Measurements from ENCODE around the gene CLHC1.
"Not testable (repeated sequence)": the region's sequence is repeated elsewhere in the genome, so short reads cannot be mapped to it uniquely, and the experiment has no call there.

CLHC1 gene

DNA sequence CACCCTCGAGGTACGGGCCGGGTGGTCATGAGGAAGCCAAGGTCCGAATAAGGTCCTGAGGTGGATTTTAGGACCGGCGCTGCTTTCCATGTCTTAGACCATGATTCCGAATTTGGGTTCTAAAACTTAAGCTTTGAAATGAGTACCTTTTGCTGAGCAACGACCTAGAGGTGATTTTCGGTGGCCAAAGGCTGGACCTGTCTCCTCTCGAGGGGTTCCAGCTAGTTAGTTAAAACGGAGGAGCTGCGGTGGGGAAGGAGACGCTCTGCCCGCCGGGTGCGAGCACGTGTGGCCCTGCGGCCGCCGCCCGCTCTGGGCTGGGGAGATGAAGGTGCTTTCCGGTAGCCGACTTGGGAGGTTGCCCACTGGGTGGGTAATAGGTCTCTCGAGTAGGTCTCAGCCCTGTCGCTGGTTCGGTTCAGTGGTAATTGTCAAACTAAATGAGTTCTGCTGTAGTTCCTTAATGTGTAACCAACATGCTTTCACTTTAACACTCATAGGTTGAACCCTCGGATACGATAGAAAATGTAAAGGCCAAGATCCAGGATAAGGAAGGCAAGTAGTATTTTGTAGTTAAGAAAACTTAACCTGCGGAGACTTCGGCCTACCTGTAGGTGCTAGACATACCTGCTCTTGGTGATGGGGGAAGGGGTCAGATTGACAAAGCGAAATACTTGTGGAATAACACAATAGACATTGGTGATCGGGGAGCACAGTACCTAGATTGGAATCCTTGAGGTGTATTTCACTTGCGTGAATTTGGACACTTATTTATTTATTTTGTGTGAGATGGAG, 967 bp upstream of the CLHC1 start:
- DNase-seq (ENCODE audit: low spot score), result no peak

GRCh38 chr2:55231546-55232083, 478 bp downstream of the CLHC1 start:
- DNase-seq (ENCODE audit: low spot score), result no peak

DNA sequence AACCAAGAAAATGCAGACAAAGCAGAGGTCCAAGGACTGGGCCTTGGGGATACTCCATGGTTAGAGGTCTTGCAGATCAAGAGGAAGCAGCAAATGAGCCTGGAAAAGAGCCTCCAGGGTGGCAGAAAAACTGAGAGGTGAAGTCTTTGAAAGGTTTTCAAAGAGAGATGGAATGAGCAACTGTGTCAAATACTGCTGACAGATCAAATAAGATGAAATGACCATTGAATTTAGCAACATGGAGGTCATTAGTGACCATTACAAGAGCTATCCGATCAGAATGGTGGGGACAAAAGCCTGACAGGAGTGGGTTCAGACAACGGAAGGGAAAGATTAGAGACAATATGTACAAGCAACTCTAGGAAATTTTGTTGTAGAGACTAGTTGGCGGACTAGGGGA, 1.5 kb downstream of the CLHC1 start:
- no peak for DNase-seq (ENCODE audit: low spot score)

GRCh38 chr2:55229221-55229620, 2.9 kb downstream of the CLHC1 start:
- no peak for DNase-seq (ENCODE audit: low spot score)

- no peak for DNase-seq (ENCODE audit: low spot score)
Observed at GRCh38 chr2:55228226-55228563, 3.9 kb downstream of the CLHC1 start.

- DNase-seq (ENCODE audit: low spot score), result not testable (repeated sequence)
Observed at GRCh38 chr2:55227437-55228225, 4.5 kb downstream of the CLHC1 start.

DNA sequence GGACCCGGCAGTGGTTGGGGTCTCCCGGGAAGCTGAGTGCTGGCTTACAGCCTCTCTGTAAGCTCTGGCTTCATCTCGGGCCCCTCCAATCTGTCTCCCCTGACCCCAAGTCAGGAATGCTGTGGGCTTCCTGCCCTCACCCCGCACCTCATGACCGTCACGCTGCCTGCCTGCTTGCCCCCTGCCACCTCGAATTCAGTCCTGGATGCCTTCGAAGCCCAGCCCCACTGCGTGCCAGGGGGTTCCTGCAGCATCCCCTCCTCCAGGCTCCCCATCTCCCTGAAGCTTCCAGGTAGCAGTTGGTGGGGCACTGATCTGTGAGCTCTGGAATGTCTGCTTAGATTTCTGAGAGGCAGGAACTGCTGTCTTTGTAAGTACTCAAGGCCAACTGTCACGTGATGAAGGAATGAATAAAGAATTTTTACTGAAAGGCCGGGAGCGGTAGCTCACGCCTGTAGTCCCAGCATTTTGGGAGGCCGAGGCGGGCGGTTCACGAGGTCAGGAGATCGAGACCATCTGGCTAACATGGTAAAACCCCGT, 6.5 kb downstream of the CLHC1 start:
- DNase-seq (ENCODE audit: low spot score), result no peak

DNA sequence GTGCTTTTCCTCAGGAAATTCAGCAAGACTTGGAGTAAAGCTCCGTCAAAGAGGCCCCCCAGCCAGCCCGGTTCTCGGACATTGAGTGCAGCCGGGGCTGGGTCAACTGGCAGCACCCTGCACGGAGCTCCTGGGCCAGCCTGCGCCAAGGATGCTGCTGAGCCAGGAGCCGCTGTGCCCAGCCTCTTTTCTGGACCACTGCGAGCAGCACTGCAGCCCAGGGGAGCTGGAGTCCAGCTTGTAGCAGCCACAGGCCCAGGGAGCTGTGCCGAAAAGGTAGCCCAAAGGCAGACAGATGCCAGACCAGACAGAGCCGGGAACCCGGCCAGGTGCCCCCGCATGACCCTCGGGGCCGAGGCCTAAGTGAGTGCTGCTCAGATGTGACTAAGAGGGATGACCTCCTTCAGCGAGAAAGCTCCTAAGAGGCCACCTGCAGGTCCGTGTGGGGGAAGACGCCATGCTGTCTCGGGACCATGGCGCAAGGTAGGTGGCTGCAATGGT, 7.3 kb downstream of the CLHC1 start:
- DNase-seq (ENCODE audit: low spot score), result no peak

DNA sequence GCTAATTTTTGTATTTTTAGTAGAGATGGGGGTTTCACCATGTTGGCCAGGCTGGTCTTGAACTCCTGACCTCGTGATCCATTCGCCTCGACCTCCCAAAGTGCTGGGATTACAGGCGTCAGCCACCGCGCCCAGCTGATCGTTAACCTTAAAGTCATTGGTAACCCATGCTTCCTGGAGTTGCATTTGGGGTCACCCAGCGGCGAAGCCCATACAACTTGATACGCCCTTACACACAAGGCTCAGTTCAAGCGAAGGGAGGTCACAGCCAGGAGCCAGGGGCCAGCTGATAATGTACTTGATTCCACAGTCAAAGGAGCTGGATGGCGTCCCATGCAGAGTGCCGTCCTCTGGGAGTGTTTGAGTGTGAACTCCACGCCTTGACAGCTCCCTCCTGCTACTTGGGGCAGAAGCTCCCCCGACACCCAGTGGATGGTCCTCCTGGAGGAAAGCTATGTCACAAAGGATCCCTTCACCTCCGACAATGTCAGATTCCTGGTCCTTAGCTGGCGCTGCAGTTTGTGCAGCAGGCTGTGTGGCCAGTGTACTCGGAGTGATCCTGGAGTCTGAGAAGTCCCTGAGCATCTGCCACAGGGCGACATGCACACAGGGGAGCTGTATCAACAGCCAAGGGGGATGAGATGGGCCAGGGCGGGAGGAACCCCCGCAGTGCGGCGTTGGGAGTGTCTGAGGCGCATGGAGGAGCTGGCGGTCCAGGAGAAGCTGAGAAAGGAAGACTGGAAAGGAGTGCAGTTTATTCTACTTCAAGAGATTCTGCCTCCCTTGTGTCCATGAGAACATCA, 7.9 kb downstream of the CLHC1 start:
- DNase-seq (ENCODE audit: low spot score), result no peak

DNA sequence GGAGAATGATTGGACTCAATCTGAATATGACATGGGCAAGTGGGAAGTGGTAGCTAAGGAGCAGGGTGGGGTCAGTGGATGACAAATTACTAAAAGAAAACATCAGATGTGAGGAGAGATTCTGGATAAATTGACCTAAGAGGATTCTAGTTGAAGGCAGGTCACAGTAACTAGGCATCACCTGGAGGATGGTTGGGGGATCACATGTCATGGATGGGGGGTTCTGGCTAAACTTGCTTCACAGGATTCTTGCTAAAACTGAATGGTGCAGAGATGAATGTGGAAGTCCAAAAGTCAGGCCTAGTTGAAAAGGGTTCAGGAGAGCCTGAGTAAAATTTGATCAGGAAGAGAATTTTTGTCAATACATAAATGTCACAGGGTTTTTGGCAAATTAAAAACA, 18.3 kb downstream of the CLHC1 start:
- no peak for DNase-seq (ENCODE audit: low spot score)

- DNase-seq (ENCODE audit: low spot score), result no peak
Observed at GRCh38 chr2:55204950-55205349, 27.1 kb downstream of the CLHC1 start.

DNA sequence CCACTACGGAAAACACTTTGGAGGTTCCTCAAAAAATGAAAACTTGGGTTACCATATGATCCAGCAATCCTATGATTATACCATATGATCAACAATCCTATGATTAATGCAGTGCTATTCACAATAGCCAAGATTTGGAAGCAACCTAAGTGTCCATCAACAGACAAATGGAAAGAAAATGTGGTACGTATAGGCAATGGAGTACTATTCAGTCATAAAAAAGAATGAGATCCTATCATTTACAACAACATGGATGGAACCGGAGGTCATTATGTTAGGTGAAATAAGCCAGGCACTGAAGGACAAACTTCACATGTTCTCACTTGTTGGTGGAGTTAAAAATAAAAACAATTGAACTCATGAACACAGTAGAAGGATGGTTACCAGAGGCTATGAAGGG, 27.6 kb downstream of the CLHC1 start:
- no peak for DNase-seq (ENCODE audit: low spot score)

GRCh38 chr2:55200416-55200815, 31.7 kb downstream of the CLHC1 start:
- no peak for DNase-seq (ENCODE audit: low spot score)

DNA sequence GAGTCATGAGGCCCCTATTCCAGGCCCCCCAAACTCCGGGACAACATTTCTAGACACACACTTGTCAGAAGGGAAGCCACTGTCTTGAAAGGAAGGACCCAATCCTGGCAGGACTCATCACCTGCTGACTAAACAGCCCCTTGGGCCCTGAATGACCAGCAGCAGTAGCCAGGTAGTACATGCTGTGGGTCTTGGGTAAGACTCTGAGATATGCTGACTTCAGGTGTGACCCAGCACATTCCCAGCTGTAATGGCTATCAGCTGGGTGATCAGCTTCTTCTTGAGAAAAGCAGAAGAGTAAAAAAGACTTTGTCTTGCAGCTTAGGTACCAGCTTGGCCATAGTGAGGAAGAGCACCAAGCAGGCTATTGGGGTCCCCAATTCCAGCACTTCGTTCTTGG, 35.6 kb downstream of the CLHC1 start:
- DNase-seq (ENCODE audit: low spot score), result no peak

- DNase-seq (ENCODE audit: low spot score), result not testable (repeated sequence)
Observed at GRCh38 chr2:55191888-55192287, 40.2 kb downstream of the CLHC1 start.

- DNase-seq (ENCODE audit: low spot score), result not testable (repeated sequence)
Observed at GRCh38 chr2:55186837-55187236, 45.3 kb downstream of the CLHC1 start.

GRCh38 chr2:55180374-55180773, 51.7 kb downstream of the CLHC1 start:
- DNase-seq (ENCODE audit: low spot score), result no peak

- no peak for DNase-seq (ENCODE audit: low spot score)
Observed at GRCh38 chr2:55176094-55176415, 56.0 kb downstream of the CLHC1 start.

- DNase-seq (ENCODE audit: low spot score), result no peak
Observed at GRCh38 chr2:55175254-55176093, 56.6 kb downstream of the CLHC1 start.

- no peak for DNase-seq (ENCODE audit: low spot score)
Observed at GRCh38 chr2:55173438-55174054, 58.5 kb downstream of the CLHC1 start.

DNA sequence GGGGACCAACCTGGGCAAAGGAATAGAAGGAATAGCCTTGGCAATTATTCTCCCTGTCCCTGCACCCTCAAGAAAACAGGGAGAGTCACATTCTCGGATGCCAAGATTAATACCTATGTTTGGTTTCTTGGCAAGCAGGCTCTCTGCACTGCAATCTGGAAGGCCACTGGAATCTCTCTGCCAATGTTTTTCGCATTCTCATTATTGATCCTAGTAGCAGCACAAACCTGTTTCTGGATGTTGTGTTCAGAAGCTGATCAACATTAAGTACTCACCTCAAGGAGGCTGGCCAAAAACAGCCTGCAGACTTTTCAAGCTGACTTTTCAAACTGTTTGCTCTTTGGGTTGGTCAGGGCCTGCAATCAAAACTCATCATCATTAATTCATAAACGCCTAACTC, 62.2 kb downstream of the CLHC1 start:
- DNase-seq (ENCODE audit: low spot score), result no peak
